SK-N-SH (cell line): Measurements from ENCODE around the gene KLHL2. TPM values are rescaled to one million over a fixed set of nuclear protein-coding genes. Genes with fewer than 3 reads are reported as not detected.

ENCODE experiments used
- CTCF ChIA-PET: fragments of 300-600, 350-600 bp; formaldehyde crosslinking; extraction: SDS; loops from one replicate; lab custom pipeline; 2021; lab: Yijun Ruan, JAX
- POLR2A ChIA-PET: fragments of 350-600 bp; sonication (Branson Sonifier 250); formaldehyde crosslinking; extraction: SDS; loops from one replicate; lab custom pipeline; 2020; ENCODE audit warnings: antibody characterized with exemption, inconsistent platforms; lab: Yijun Ruan, JAX
- DNase-seq: peaks from one replicate; pipeline ENCODE4 v3.0.0; 2012
- H2AFZ ChIP-seq: fragments of 200-600 bp; sonication (generic); 2 replicates; pipeline ENCODE4 v1.8.1; 2016; ENCODE audit warnings: antibody characterized with exemption, mild to moderate bottlenecking, low read depth
- H3F3A ChIP-seq: fragments of 200-600 bp; sonication (generic); replicated peaks from 2 replicates; pipeline ENCODE3; 2016; ENCODE audit warnings: antibody characterized with exemption, mild to moderate bottlenecking; ENCODE audit not compliant: insufficient read depth
- H3K27ac ChIP-seq, 2 experiments: fragments of 200-500 bp in 1 of 2; fragments of 200-600 bp in 1 of 2; sonication (Bioruptor generic) in 1 of 2; sonication (generic), shearing (Covaris generic) in 1 of 2; 2 replicates each; pipeline versions ENCODE4 v1.5.1 to v1.6.1; 2014 to 2016; ENCODE audit warnings: low read depth in 2 of 2, inconsistent platforms in 1 of 2, low read length in 1 of 2, mild to moderate bottlenecking in 1 of 2, mixed read lengths in 1 of 2
- H3K27me3 ChIP-seq: fragments of 200-600 bp; sonication (generic), shearing (Covaris generic); 2 replicates; pipeline ENCODE4 v1.6.1; 2016; ENCODE audit warnings: mixed run types; ENCODE audit not compliant: insufficient read depth
- H3K36me3 ChIP-seq, 2 experiments: fragments of 200-500 bp in 1 of 2; fragments of 200-600 bp in 1 of 2; sonication (Bioruptor generic) in 1 of 2; sonication (generic) in 1 of 2; replicated peaks in 1 of 2; 2 replicates each; pipeline versions ENCODE3 to v1.5.1; 2014 to 2016; ENCODE audit warnings: low read length in 1 of 2, mild to moderate bottlenecking in 1 of 2; ENCODE audit not compliant: insufficient read depth in 2 of 2, control insufficient read depth in 1 of 2
- H3K4me1 ChIP-seq, 2 experiments: fragments of 200-500 bp in 1 of 2; fragments of 200-600 bp in 1 of 2; sonication (Bioruptor generic) in 1 of 2; sonication (generic), shearing (Covaris generic) in 1 of 2; 2 replicates each; pipeline versions ENCODE4 v1.5.1 to v1.6.1; 2014 to 2016; ENCODE audit warnings: low read depth in 1 of 2, low read length in 1 of 2, mixed run types in 1 of 2; ENCODE audit not compliant: insufficient read depth in 2 of 2, control insufficient read depth in 1 of 2
- H3K4me2 ChIP-seq: fragments of 200-600 bp; sonication (generic), shearing (Covaris generic); 2 replicates; pipeline ENCODE4 v1.6.1; 2017; ENCODE audit warnings: mixed run types
- H3K4me3 ChIP-seq, 2 experiments: fragments of 200-500 bp in 1 of 2; fragments of 200-600 bp in 1 of 2; sonication (Bioruptor generic) in 1 of 2; sonication (generic), shearing (Covaris generic) in 1 of 2; 2 replicates each; pipeline versions ENCODE4 v1.5.1 to v1.8.1; 2014 to 2016; ENCODE audit warnings: low read depth in 2 of 2, inconsistent platforms in 1 of 2, low read length in 1 of 2, mild to moderate bottlenecking in 1 of 2, mixed read lengths in 1 of 2, moderate library complexity in 1 of 2
- H3K79me2 ChIP-seq: fragments of 200-600 bp; sonication (generic); 2 replicates; pipeline ENCODE4 v1.8.1; 2017; ENCODE audit warnings: mild to moderate bottlenecking; ENCODE audit not compliant: insufficient read depth
- H3K9ac ChIP-seq: fragments of 200-600 bp; sonication (generic); 2 replicates; pipeline ENCODE4 v1.6.1; 2017; ENCODE audit warnings: mixed run types
- H3K9me2 ChIP-seq: fragments of 200-600 bp; sonication (generic); 2 replicates; pipeline ENCODE4 v1.6.1; 2017; ENCODE audit warnings: mixed run types
- H3K9me3 ChIP-seq: fragments of 200-600 bp; sonication (generic); 2 replicates; pipeline ENCODE4 v1.6.1; 2017; ENCODE audit warnings: mixed run types, mild to moderate bottlenecking, moderate library complexity
- H4K20me1 ChIP-seq: fragments of 200-600 bp; sonication (generic); 2 replicates; pipeline ENCODE4 v1.6.1; 2017; ENCODE audit warnings: mild to moderate bottlenecking, mixed run types; ENCODE audit not compliant: insufficient read depth
- ELF1 ChIP-seq: IDR thresholded peaks from 2 replicates; pipeline ENCODE4 v1.4.0; 2012
- EZH2phosphoT487 ChIP-seq: fragments of 200-600 bp; sonication (generic); IDR thresholded peaks from 2 replicates; pipeline ENCODE4 v1.6.1; 2017; ENCODE audit warnings: low read depth, mixed run types, mild to moderate bottlenecking, antibody characterized with exemption, moderate library complexity, borderline replicate concordance
- FOSL2 ChIP-seq: IDR thresholded peaks from 2 replicates; pipeline ENCODE4 v1.4.0; 2012; ENCODE audit warnings: low read depth, mild to moderate bottlenecking, moderate library complexity, borderline replicate concordance
- FOXJ3 ChIP-seq: sonication (generic); formaldehyde crosslinking; IDR thresholded peaks from 2 replicates; pipeline ENCODE4 v1.5.1; 2020; ENCODE audit warnings: mild to moderate bottlenecking, missing genetic modification reagents
- GATA2 ChIP-seq: sonication (generic); formaldehyde crosslinking; IDR thresholded peaks from 2 replicates; pipeline ENCODE4 v1.5.0; 2020; ENCODE audit warnings: mild to moderate bottlenecking, missing genetic modification reagents
- MXI1 ChIP-seq: IDR thresholded peaks from 2 replicates; pipeline ENCODE4 v1.6.1; 2012; ENCODE audit warnings: mild to moderate bottlenecking, low read depth, low read length, improper control_type of control experiment
- NFIC ChIP-seq: IDR thresholded peaks from 2 replicates; pipeline ENCODE4 v1.4.0; 2012; ENCODE audit warnings: borderline replicate concordance
- NRF1 ChIP-seq: IDR thresholded peaks from 2 replicates; pipeline ENCODE4 v1.6.1; 2012; ENCODE audit warnings: low read depth, mild to moderate bottlenecking, low read length
- POLR2AphosphoS5 ChIP-seq: IDR thresholded peaks from 2 replicates; pipeline ENCODE4 v1.6.1; 2012; ENCODE audit warnings: low read depth, low read length
- SIN3A ChIP-seq: IDR thresholded peaks from 2 replicates; pipeline ENCODE4 v1.6.1; 2012; ENCODE audit warnings: low read depth, mild to moderate bottlenecking, low read length, moderate library complexity, borderline replicate concordance
- TCF12 ChIP-seq: IDR thresholded peaks from 2 replicates; pipeline ENCODE4 v1.4.0; 2012
- YY1 ChIP-seq: IDR thresholded peaks from 2 replicates; pipeline ENCODE4 v1.4.0; 2012; ENCODE audit warnings: low read depth, mild to moderate bottlenecking
- WGBS: methylation state at CpG from one replicate; pipeline ENCODE4 v1.1.6; 2017; ENCODE audit warnings: low lambda C conversion rate; 5-methylcytosine and 5-hydroxymethylcytosine counted together
- polyA plus RNA-seq, 3 experiments: library from polyadenylated mRNA; depleted of rRNA; stranded (reverse); fragments of >200 nt; gene quantifications; 2 replicates each; pipeline ENCODE4 v1.2.3, GENCODE V29; 2012
- TF ChIP-seq, protein P1 (sequence below): IDR thresholded peaks from 2 replicates; pipeline ENCODE4; 2012
- TF ChIP-seq, protein P2 (sequence below): IDR thresholded peaks from 2 replicates; pipeline ENCODE4 v1.4.0; 2012; ENCODE audit warnings: low read depth
- TF ChIP-seq, protein P3 (sequence below): IDR thresholded peaks from 2 replicates; pipeline ENCODE4 v1.4.0; 2012; ENCODE audit warnings: low read depth, borderline replicate concordance
- TF ChIP-seq, protein P4 (sequence below): fragments of 150-350 bp; IDR thresholded peaks from 2 replicates; pipeline ENCODE4 v1.6.1; 2016; ENCODE audit warnings: mild to moderate bottlenecking, low read depth, low read length

KLHL2 gene
- polyA plus RNA-seq, 1 of the 3 experiments (the other 2 are of a cell fraction): 25.0 TPM

DNA sequence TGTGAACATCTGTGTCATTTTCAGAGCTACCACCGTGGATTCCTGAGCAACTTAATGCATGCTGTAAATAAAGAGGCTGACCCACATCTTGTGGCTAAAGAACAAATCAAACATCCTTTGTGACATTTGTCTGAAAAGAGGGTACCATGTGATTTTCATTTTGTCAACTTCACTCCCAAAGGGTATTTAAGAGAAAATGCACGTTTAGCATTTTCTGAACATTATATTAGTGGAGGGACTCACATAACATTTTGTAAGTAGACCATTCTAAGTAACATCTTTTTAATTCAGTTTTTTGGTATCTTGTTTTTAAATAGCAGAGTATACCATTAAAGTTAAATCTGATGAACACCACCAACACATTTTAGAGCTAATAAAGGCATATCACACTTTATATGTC is 154.4 kb downstream of the KLHL2 start:
- Histone ChIP-seq H3K9me3 (no peaks in the 10 kb centered on the region), H3F3A (no peaks in the 10 kb centered on the region), H3K4me3 (no peak overlapping the region), H2AFZ (no peak overlapping the region), H4K20me1 (no peaks in the 10 kb centered on the region)
- POLR2A ChIA-PET: no interaction called here
- no peak for DNase-seq
- TF ChIP-seq NFIC (no peak), POLR2AphosphoS5 (no peak), TCF12 (no peak), MXI1 (no peak), YY1 (no peak), SIN3A (no peak), FOSL2 (no peak), FOXJ3 (CRISPR knock-in tag) (no peak), EZH2phosphoT487 (no peak), NRF1 (no peak), ELF1 (no peak), GATA2 (CRISPR knock-in tag) (no peak)
- TF ChIP-seq, protein P1, sequence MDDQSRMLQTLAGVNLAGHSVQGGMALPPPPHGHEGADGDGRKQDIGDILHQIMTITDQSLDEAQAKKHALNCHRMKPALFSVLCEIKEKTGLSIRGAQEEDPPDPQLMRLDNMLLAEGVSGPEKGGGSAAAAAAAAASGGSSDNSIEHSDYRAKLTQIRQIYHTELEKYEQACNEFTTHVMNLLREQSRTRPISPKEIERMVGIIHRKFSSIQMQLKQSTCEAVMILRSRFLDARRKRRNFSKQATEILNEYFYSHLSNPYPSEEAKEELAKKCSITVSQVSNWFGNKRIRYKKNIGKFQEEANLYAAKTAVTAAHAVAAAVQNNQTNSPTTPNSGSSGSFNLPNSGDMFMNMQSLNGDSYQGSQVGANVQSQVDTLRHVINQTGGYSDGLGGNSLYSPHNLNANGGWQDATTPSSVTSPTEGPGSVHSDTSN: no peak
- TF ChIP-seq, protein P2, sequence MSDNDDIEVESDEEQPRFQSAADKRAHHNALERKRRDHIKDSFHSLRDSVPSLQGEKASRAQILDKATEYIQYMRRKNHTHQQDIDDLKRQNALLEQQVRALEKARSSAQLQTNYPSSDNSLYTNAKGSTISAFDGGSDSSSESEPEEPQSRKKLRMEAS: no peak
- TF ChIP-seq, protein P3, sequence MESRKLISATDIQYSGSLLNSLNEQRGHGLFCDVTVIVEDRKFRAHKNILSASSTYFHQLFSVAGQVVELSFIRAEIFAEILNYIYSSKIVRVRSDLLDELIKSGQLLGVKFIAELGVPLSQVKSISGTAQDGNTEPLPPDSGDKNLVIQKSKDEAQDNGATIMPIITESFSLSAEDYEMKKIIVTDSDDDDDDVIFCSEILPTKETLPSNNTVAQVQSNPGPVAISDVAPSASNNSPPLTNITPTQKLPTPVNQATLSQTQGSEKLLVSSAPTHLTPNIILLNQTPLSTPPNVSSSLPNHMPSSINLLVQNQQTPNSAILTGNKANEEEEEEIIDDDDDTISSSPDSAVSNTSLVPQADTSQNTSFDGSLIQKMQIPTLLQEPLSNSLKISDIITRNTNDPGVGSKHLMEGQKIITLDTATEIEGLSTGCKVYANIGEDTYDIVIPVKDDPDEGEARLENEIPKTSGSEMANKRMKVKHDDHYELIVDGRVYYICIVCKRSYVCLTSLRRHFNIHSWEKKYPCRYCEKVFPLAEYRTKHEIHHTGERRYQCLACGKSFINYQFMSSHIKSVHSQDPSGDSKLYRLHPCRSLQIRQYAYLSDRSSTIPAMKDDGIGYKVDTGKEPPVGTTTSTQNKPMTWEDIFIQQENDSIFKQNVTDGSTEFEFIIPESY: no peak
- TF ChIP-seq, protein P4, sequence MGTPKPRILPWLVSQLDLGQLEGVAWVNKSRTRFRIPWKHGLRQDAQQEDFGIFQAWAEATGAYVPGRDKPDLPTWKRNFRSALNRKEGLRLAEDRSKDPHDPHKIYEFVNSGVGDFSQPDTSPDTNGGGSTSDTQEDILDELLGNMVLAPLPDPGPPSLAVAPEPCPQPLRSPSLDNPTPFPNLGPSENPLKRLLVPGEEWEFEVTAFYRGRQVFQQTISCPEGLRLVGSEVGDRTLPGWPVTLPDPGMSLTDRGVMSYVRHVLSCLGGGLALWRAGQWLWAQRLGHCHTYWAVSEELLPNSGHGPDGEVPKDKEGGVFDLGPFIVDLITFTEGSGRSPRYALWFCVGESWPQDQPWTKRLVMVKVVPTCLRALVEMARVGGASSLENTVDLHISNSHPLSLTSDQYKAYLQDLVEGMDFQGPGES: no peak
- TF ChIP-seq, all 33 proteins: peak for 0
- CTCF ChIA-PET: interaction anchor here (1.0 to 8.3 kb wide), 7 partner anchors 15 to 249 kb away, joined by 3 to 64 read pairs (median 3); partner anchors contain the start of gene TMEM192
- Histone ChIP-seq H3K9me2 (no peaks in the 10 kb centered on the region), H3K36me3 (no peaks in the 10 kb centered on the region), H3K79me2 (no peaks in the 10 kb centered on the region), H3K27me3 (no peaks in the 10 kb centered on the region), H3K9ac (no peak overlapping the region), H3K27ac (no peak overlapping the region), H3K4me2 (no peak overlapping the region), H3K4me1 (no peaks in the 10 kb centered on the region)
- WGBS: 30% methylated on average over 2 of the region's 2 CpGs
